GM19324 (cell line): ENCODE results near the gene B3GNT9.

Experiments
- ATAC-seq: cut with Tn5 transposase; IDR thresholded peaks from one replicate; pipeline ENCODE4 v1.9.1; 2021; ENCODE audit warnings: mild to moderate bottlenecking, moderate library complexity; ENCODE audit not compliant: unreplicated experiment, low FRiP score

B3GNT9 gene

DNA sequence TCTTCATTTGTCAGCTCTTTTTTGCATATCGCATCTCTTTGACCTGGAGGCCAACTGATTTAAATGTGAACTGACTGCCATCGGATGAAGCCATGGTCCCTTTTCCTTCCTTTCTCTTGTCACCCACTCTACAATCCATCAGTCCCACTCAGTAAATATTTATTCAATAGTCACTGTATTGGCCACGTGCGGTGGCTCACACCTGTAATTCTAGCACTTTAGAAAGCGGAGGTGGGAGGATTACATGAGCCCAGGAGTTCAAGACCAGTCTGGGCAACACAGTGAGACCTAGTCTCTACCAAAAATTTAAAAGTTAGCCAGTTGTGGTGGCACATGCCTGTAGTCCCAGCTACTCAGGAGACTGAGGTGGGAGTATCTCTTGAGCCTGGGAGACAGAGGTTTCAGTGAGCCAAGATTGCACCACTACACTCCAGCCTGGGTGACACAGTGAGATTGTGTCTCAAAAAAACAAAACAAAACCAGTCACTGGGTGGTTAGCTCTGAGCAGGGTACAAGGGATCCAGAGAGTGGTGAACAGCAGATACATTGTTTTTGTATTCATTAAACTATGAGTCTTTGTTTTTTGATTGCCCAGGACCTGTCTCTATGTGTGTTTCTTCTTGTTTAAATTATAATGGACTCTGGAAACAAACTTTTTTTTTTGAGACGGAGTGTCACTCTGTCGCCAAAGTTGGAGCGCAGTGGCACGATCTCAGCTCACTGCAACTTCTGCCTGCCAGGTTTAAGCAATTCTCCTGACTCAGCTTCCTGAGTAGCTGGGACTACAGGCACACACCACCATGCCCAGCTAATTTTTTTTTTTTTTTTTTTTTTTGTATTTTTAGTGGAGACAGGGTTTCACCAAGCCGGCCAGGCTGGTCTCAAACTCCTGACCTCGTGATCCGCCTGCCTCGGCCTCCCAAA lies 34.1 kb downstream of the B3GNT9 start:
- no peak for ATAC-seq

DNA sequence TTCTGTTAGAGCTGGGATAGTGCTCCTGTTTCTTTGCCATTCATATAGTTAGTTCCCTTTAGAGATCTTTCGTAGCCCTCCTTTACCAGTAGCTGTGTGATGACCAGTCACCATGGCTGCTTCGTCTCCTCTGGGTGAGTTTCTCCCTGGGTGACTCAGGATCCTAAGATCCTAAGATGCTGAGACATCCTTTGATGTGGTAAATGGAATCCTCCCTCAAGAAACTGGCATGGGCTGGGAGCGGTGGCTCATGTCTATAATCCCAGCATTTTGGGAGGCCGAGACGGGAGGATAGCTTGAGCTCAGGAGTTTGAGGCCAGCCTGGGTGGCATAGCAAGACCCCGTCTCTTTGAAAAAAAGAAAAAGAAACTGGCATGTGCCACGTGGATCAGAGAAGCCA lies 35.2 kb downstream of the B3GNT9 start:
- no peak for ATAC-seq

- ATAC-seq = no peak
Measured at GRCh38 chr16:67114793-67115192, 36.0 kb downstream of the B3GNT9 start.

- no peak for ATAC-seq
Measured at GRCh38 chr16:67112591-67113399, 38.0 kb downstream of the B3GNT9 start.

- no peak for ATAC-seq
Measured at GRCh38 chr16:67111951-67112444, 38.8 kb downstream of the B3GNT9 start.

DNA sequence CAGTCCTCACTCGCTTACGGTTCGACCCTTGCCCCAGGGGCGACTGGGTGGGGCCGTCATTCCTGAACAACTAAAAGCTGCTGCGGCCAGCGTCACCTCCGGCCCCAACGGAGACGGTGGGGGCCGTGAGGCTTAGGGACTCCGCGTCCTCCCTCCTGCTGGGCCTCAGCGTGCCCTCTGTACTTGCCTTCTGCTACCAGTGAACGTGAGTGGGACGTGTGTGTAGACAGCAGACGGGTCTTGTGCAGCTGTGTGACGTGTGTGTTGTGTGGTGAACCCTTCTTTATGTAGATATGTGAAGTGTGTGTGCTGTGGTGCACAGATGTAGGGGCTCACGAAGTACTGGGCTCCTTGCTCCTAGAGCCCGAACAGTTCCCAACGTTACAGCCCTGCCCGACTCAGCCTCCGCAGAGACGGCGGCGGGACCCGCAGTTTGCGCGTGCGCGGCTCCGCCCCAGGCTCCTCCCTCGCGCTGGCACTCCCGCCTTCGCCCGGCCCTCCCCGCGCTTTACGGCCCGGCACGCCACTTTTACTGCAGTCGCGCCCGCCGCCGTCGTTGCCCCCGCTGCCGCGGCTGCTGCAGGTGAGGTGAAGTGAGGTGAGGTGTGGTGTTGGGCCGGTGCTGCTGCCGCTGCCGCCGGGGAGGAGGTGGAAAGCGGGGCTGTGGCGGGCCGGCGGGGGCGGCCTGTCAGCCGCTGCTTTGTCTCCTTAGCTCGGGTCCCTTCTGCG lies 41.2 kb downstream of the B3GNT9 start, which contains the start of gene PHAF1:
PHAF1 (plus strand) TSS at position 535 of the 729 bp plus-strand sequence. CDS start 235 bp downstream, outside the sequence.
- peak; percentile 93 for ATAC-seq

- no peak for ATAC-seq
Measured at GRCh38 chr16:67108931-67109406, 41.8 kb downstream of the B3GNT9 start.

GRCh38 chr16:67108489-67108888 lies 42.3 kb downstream of the B3GNT9 start:
- no peak for ATAC-seq

GRCh38 chr16:67105881-67106280 lies 44.9 kb downstream of the B3GNT9 start:
- ATAC-seq = no peak

GRCh38 chr16:67105246-67105645 lies 45.6 kb downstream of the B3GNT9 start:
- no peak for ATAC-seq

- no peak for ATAC-seq
Measured at GRCh38 chr16:67104845-67105244, 46.0 kb downstream of the B3GNT9 start.

GRCh38 chr16:67104061-67104460 lies 46.7 kb downstream of the B3GNT9 start:
- no peak for ATAC-seq

- no peak for ATAC-seq
Measured at GRCh38 chr16:67101311-67102082, 49.3 kb downstream of the B3GNT9 start.

- ATAC-seq = no peak
Measured at GRCh38 chr16:67100569-67101310, 50.1 kb downstream of the B3GNT9 start.

- no peak for ATAC-seq
Measured at GRCh38 chr16:67098599-67098998, 52.2 kb downstream of the B3GNT9 start.
